HepG2 (cell line): ENCODE data around the gene MLANA. TPM values are rescaled to one million over a fixed set of nuclear protein-coding genes. Genes with fewer than 3 reads are reported as not detected.

Source experiments
- ATAC-seq: fragments of 200-7000 bp; cut with Tn5 transposase; 3 replicates; pipeline ENCODE4 v1.9.1; 2020; ENCODE audit warnings: mild to moderate bottlenecking, moderate library complexity
- BruUV-seq: library from RNA; stranded (reverse); fragments of 400-500 nt; replicated peaks from 2 replicates; lab custom pipeline; 2021; lab: Mats Ljungman, UMichigan
- CTCF ChIA-PET: fragments of 300-600 bp; formaldehyde crosslinking; extraction: SDS; loops from one replicate; lab custom pipeline; 2021; ENCODE audit warnings: low total read pairs, inconsistent platforms, low intra/inter-chr PET ratio; lab: Yijun Ruan, JAX
- POLR2A ChIA-PET: fragments of 350-600 bp; sonication (Branson Sonifier 250); formaldehyde crosslinking; loops from one replicate; lab custom pipeline; 2020; ENCODE audit warnings: antibody characterized with exemption, inconsistent platforms; lab: Yijun Ruan, JAX
- DNase-seq: peaks from one replicate; pipeline ENCODE4 v3.0.0-alpha.2; 2015; ENCODE audit warnings: low spot score
- FAIRE-seq: peaks from 3 replicates; lab custom pipeline; 2011; peaks lifted over from hg19 to GRCh38; lab: Jason Lieb, UNC
- H2AFZ ChIP-seq: one replicate; pipeline ENCODE4 v1.6.1; 2011; ENCODE audit warnings: low read length, inconsistent platforms
- H3K27ac ChIP-seq: fragments of 300-600 bp; 3 replicates; pipeline ENCODE4 v1.8.0; 2011; ENCODE audit warnings: mixed run types, mild to moderate bottlenecking, mixed read lengths, low read length, inconsistent platforms; ENCODE audit not compliant: insufficient read depth; ENCODE audit errors: extremely low read length
- H3K27me3 ChIP-seq, 2 experiments: fragments of 200-600 bp in 1 of 2; 2 replicates in 1 of 2; 3 replicates in 1 of 2; pipeline versions ENCODE4 v1.6.0 to v1.8.0; 2011; ENCODE audit warnings: low read length in 2 of 2, mild to moderate bottlenecking in 2 of 2, moderate library complexity in 2 of 2, inconsistent platforms in 1 of 2; ENCODE audit not compliant: insufficient read depth in 2 of 2, control insufficient read depth in 1 of 2
- H3K36me3 ChIP-seq, 2 experiments: fragments of 200-600 bp in 1 of 2; replicated peaks in 1 of 2; 2 replicates in 1 of 2; 3 replicates in 1 of 2; pipeline versions ENCODE4 v1.5.1 to v1.8.0; 2011; ENCODE audit warnings: low read length in 2 of 2, inconsistent platforms in 1 of 2; ENCODE audit not compliant: insufficient read depth in 2 of 2, control insufficient read depth in 1 of 2
- H3K4me1 ChIP-seq: 2 replicates; pipeline ENCODE4 v1.5.1; 2012; ENCODE audit warnings: low read length, inconsistent platforms; ENCODE audit not compliant: insufficient read depth
- H3K4me2 ChIP-seq: 2 replicates; pipeline ENCODE4 v1.6.0; 2011; ENCODE audit warnings: low read depth, low read length, inconsistent platforms
- H3K4me3 ChIP-seq, 3 experiments: fragments of 200-600 bp in 1 of 3; sonication (generic), shearing (Covaris generic) in 1 of 3; replicated peaks in 1 of 3; 2 replicates each; pipeline ENCODE4 v1.5.1; 2011 to 2016; ENCODE audit warnings: low read length in 3 of 3, inconsistent platforms in 2 of 3, low read depth in 2 of 3, mild to moderate bottlenecking in 2 of 3, control low read depth in 1 of 3, mixed read lengths in 1 of 3; ENCODE audit not compliant: insufficient read depth in 1 of 3
- H3K79me2 ChIP-seq: one replicate; pipeline ENCODE4 v1.6.1; 2011; ENCODE audit warnings: low read length, inconsistent platforms; ENCODE audit not compliant: insufficient read depth
- H3K9ac ChIP-seq: 2 replicates; pipeline ENCODE4 v1.6.0; 2011; ENCODE audit warnings: mild to moderate bottlenecking, low read depth, low read length, inconsistent platforms; ENCODE audit not compliant: insufficient read depth
- H3K9me3 ChIP-seq: 2 replicates; pipeline ENCODE4 v1.5.1; 2012; ENCODE audit warnings: mild to moderate bottlenecking, low read length
- H4K20me1 ChIP-seq: 2 replicates; pipeline ENCODE4 v1.6.0; 2011; ENCODE audit warnings: inconsistent platforms, mild to moderate bottlenecking, low read length, moderate library complexity; ENCODE audit not compliant: insufficient read depth
- AKNA ChIP-seq: sonication (generic); formaldehyde crosslinking; IDR thresholded peaks from 2 replicates; pipeline ENCODE4 v1.4.0; 2020; ENCODE audit warnings: missing genetic modification reagents, borderline replicate concordance
- BATF2 ChIP-seq: sonication (generic); formaldehyde crosslinking; IDR thresholded peaks from 2 replicates; pipeline ENCODE4 v1.8.0; 2022; ENCODE audit warnings: mild to moderate bottlenecking, missing genetic modification reagents, moderate library complexity
- CEBPG ChIP-seq: IDR thresholded peaks from 2 replicates; pipeline ENCODE4 v1.6.1; 2016
- FOXP4 ChIP-seq: sonication (generic); formaldehyde crosslinking; IDR thresholded peaks from 2 replicates; pipeline ENCODE4 v1.4.0; 2020; ENCODE audit warnings: missing genetic modification reagents
- IKZF1 ChIP-seq: fragments of 450-650 bp; IDR thresholded peaks from 2 replicates; pipeline ENCODE4 v1.7.1; 2016
- KDM5A ChIP-seq: fragments of 200-600 bp; sonication (generic); IDR thresholded peaks from 2 replicates; pipeline ENCODE4 v1.7.0; 2018; ENCODE audit warnings: antibody characterized with exemption, mild to moderate bottlenecking, low read length, borderline replicate concordance
- KMT2B ChIP-seq: IDR thresholded peaks from 2 replicates; pipeline ENCODE4 v1.6.1; 2016; ENCODE audit warnings: missing genetic modification reagents, missing compliant biosample characterization
- LBX2 ChIP-seq: sonication (generic); formaldehyde crosslinking; IDR thresholded peaks from 2 replicates; pipeline ENCODE4 v1.5.0; 2020; ENCODE audit warnings: missing genetic modification reagents, mild to moderate bottlenecking, borderline replicate concordance
- SPEN ChIP-seq: sonication (generic); formaldehyde crosslinking; IDR thresholded peaks from 2 replicates; pipeline ENCODE4 v1.5.1; 2020; ENCODE audit warnings: low read depth, mild to moderate bottlenecking, missing genetic modification reagents
- ZC3H4 ChIP-seq: sonication (generic); formaldehyde crosslinking; IDR thresholded peaks from 2 replicates; pipeline ENCODE4 v1.4.0; 2020; ENCODE audit warnings: missing genetic modification reagents, borderline replicate concordance
- ZNF280B ChIP-seq: sonication (generic); formaldehyde crosslinking; IDR thresholded peaks from 2 replicates; pipeline ENCODE4 v1.5.0; 2020; ENCODE audit warnings: missing genetic modification reagents, mild to moderate bottlenecking, borderline replicate concordance
- ZNF549 ChIP-seq: sonication (generic); formaldehyde crosslinking; IDR thresholded peaks from 2 replicates; pipeline ENCODE4 v1.5.0; 2020; ENCODE audit warnings: missing genetic modification reagents
- ZNF75D ChIP-seq: sonication (generic); formaldehyde crosslinking; IDR thresholded peaks from 2 replicates; pipeline ENCODE4 v1.8.1; 2023; ENCODE audit warnings: missing genetic modification reagents, mild to moderate bottlenecking, borderline replicate concordance
- in situ Hi-C: cut with HindIII; loops from 2 replicates; pipeline ENCODE4 v1.10.0; 2017; ENCODE audit warnings: low pct_unique_long_range_greater_than_20kb; ENCODE audit not compliant: extremely low pct_ligation_motif_present
- intact Hi-C: fragments of 100-400 bp; cut with micrococcal nuclease; formaldehyde crosslinking; loops from one replicate; pipeline ENCODE4 v1.10.0; 2022; ENCODE audit not compliant: unreplicated experiment
- polyA plus RNA-seq, 8 experiments: library from polyadenylated mRNA; depleted of rRNA in 3 of 8; stranded (reverse) in 7 of 8; unstranded in 1 of 8; fragments of >200 nt; fragmentation: Illumina TruSeq in 4 of 8; extraction: Trizol in 4 of 8; gene quantifications; 2 replicates each; pipeline versions ENCODE4 v1.2.1 to v1.2.3, GENCODE V29; 2011 to 2016; ENCODE audit warnings: low read depth in 4 of 8, missing spikeins in 1 of 8, mixed read lengths in 1 of 8; ENCODE audit not compliant: insufficient read depth in 1 of 8
- total RNA-seq, 5 experiments: library from RNA; depleted of rRNA; stranded (reverse); fragments of >200 nt; fragmentation: Illumina TruSeq; extraction: Trizol; gene quantifications; 2 replicates each; pipeline ENCODE4 v1.2.3, GENCODE V29; 2016; ENCODE audit warnings: low read depth in 1 of 5

MLANA gene
- total and polyA plus RNA-seq, 2 of the 13 experiments (the other 11 are each of a cell fraction or from before 2014, with no cell fraction given): 0.11 to 0.18 TPM

GRCh38 chr9:5850724-5851122 lies 40.0 kb upstream of the MLANA start:
- H2AFZ ChIP-seq: no peak overlapping the region
- TF ChIP-seq LBX2 (CRISPR knock-in tag) (no peak), IKZF1 (no peak), BATF2 (CRISPR knock-in tag) (no peak), ZNF280B (CRISPR knock-in tag) (no peak), CEBPG (CRISPR knock-in tag) (no peak), FOXP4 (CRISPR knock-in tag) (no peak), KDM5A (no peak), AKNA (CRISPR knock-in tag) (no peak), ZNF549 (no peak), ZC3H4 (CRISPR knock-in tag) (no peak), KMT2B (CRISPR knock-in tag) (no peak), SPEN (CRISPR knock-in tag) (no peak), ZNF75D (no peak)

More at GRCh38 chr9:5850724-5851122, 40.0 kb upstream of the MLANA start:
- ATAC-seq: no peak
- H3K27ac ChIP-seq: no peak overlapping the region
- no peak overlapping the region for H3K9ac ChIP-seq
- in situ Hi-C loops (no loop called here), intact Hi-C loops (no loop called here)
- H3K4me3 ChIP-seq: no peak overlapping the region
- no peaks in the 10 kb centered on the region for H3K9me3 ChIP-seq
- no peak overlapping the region for H3K4me2 ChIP-seq
- POLR2A ChIA-PET: no interaction called here
- no peak for DNase-seq
- no peaks in the 10 kb centered on the region for H3K79me2 ChIP-seq
- no peak for FAIRE-seq
- BruUV-seq: no TSS peak
- H3K4me1 ChIP-seq: peaks cover 11% of the 10 kb centered on the region
- H3K36me3 ChIP-seq: no peaks in the 10 kb centered on the region
- CTCF ChIA-PET: no interaction called here
- no peaks in the 10 kb centered on the region for H3K27me3 ChIP-seq
- no peaks in the 10 kb centered on the region for H4K20me1 ChIP-seq
